Activated T-helper 1 cell treated with anti-CD3 and anti-CD28 coated beads, Interleukin-12 subunit alpha, Interleukin-12 subunit beta, Interleukin-2, Interleukin-4 antibody, amounts not matched to agents 30 ng/mL and 10 ng/mL and 1 ng/mL, durations not matched to agents 14 hours and 24 hours and 36 hours (primary cell): ENCODE results near the gene RUSC1. TPM values are rescaled to one million over a fixed set of nuclear protein-coding genes. Genes with fewer than 3 reads are reported as not detected.
"Not testable (repeated sequence)": the region's sequence is repeated elsewhere in the genome, so short reads cannot be mapped to it uniquely, and the experiment has no call there.

Source experiments
- DNase-seq: peaks from one replicate; pipeline ENCODE4 v3.0.0; 2021; ENCODE audit warnings: low spot score
- H3K27ac Mint-ChIP-seq: one replicate; pipeline ENCODE4 v1.8.0; 2021; ENCODE audit warnings: mild to moderate bottlenecking, mixed read lengths
- H3K27me3 Mint-ChIP-seq: one replicate; pipeline ENCODE4 v1.8.0; 2022; ENCODE audit warnings: mild to moderate bottlenecking, moderate library complexity, mixed read lengths; ENCODE audit not compliant: insufficient read depth
- H3K36me3 Mint-ChIP-seq: one replicate; pipeline ENCODE4 v1.8.0; 2021; ENCODE audit warnings: low read depth, mixed read lengths
- H3K4me1 Mint-ChIP-seq: one replicate; pipeline ENCODE4 v1.8.0; 2021; ENCODE audit warnings: low read depth, mixed read lengths
- H3K4me3 Mint-ChIP-seq: one replicate; pipeline ENCODE4 v1.8.0; 2021; ENCODE audit warnings: mild to moderate bottlenecking, moderate library complexity, mixed read lengths
- H3K9me3 Mint-ChIP-seq: one replicate; pipeline ENCODE4 v1.8.0; 2021; ENCODE audit warnings: mixed read lengths
- intact Hi-C: fragments of 100-400 bp; cut with micrococcal nuclease; formaldehyde crosslinking; loops from one replicate; pipeline ENCODE4 v1.15.1; 2024
- total RNA-seq: library from RNA; stranded (reverse); gene quantifications from 2 replicates; pipeline ENCODE4 v1.2.3, GENCODE V29; 2022

RUSC1 gene
- total RNA-seq, 1 donor from 2014 or later = 28.7 TPM

DNA sequence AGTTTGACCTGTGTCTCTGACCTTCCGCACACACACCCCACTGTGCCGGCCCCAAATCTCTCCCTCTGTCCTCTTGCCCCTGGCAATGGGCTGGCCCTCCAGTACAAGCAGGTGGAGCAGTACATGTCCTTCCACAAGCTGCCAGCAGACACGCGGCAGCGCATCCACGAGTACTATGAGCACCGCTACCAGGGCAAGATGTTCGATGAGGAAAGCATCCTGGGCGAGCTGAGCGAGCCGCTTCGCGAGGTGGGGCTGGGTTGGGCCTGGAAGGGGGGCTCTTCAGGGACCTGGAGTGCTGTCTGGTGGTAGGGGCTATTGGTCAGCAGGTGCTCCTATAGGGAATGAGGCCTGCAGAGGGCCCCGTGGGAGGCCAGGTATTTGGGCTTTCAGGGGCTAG lies 35.6 kb upstream of the RUSC1 start:
- peaks cover under 1% of the 10 kb centered on the region for H3K27me3 Mint-ChIP-seq
- no peaks in the 10 kb centered on the region for H3K4me1 Mint-ChIP-seq
- intact Hi-C loops = no loop called here
- no peak overlapping the region for H3K4me3 Mint-ChIP-seq
- no peaks in the 10 kb centered on the region for H3K9me3 Mint-ChIP-seq
- H3K36me3 Mint-ChIP-seq = no peaks in the 10 kb centered on the region
- DNase-seq = no peak
- no peak overlapping the region for H3K27ac Mint-ChIP-seq

DNA sequence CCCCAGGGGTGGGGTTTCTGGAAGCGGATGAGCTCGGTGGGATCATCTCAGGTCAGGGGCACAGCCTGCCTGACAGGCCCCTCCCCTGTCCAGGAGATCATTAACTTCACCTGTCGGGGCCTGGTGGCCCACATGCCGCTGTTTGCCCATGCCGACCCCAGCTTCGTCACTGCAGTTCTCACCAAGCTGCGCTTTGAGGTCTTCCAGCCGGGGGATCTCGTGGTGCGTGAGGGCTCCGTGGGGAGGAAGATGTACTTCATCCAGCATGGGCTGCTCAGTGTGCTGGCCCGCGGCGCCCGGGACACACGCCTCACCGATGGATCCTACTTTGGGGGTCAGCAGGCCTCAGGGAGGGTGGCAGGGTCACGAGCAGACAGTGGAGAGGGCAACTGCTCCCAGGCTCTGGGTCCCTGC lies 35.1 kb upstream of the RUSC1 start:
- Mint-ChIP-seq H3K9me3 (no peaks in the 10 kb centered on the region), H3K27ac (no peak overlapping the region), H3K4me3 (no peak overlapping the region), H3K27me3 (peaks cover 4% of the 10 kb centered on the region), H3K36me3 (no peaks in the 10 kb centered on the region), H3K4me1 (no peaks in the 10 kb centered on the region)
- DNase-seq = no peak
- intact Hi-C loops = no loop called here

DNA sequence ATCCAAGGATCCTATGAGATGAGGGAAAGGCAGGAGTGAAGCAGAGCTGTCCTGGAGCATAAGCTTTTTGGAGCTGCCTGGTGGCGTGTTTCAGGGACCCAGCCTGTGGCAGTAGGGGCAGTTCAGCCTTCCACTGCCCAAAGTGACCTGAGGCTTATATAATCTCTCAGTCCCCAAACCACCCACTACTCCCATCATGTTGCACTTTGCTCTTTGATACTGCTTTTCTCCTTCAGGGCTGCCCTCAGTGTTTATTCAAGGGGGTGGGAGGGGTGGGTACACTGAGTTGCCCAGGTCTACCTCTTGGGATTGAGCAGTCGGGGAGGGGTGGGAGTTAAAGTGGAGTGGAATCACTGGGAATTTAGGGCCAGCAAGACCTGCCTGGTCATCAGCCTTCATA lies 34.1 kb upstream of the RUSC1 start:
- no peak for DNase-seq
- Mint-ChIP-seq H3K27me3 (peaks cover 6% of the 10 kb centered on the region), H3K4me1 (no peaks in the 10 kb centered on the region), H3K36me3 (no peaks in the 10 kb centered on the region), H3K27ac (no peak overlapping the region), H3K9me3 (no peaks in the 10 kb centered on the region), H3K4me3 (no peak overlapping the region)
- intact Hi-C loops = no loop called here

DNA sequence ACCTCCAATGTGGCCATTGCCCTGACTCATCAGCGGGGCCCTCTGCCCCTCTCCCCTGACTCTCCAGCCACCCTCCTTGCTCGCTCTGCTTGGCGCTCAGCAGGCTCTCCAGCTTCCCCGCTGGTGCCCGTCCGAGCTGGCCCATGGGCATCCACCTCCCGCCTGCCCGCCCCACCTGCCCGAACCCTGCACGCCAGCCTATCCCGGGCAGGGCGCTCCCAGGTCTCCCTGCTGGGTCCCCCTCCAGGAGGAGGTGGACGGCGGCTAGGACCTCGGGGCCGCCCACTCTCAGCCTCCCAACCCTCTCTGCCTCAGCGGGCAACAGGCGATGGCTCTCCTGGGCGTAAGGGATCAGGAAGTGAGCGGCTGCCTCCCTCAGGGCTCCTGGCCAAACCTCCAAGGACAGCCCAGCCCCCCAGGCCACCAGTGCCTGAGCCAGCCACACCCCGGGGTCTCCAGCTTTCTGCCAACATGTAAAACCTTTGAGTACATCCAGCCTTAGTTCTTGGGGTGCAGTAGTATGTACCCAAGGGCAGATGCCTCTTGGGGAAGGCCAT lies 32.6 kb upstream of the RUSC1 start:
- H3K36me3 Mint-ChIP-seq = no peaks in the 10 kb centered on the region
- intact Hi-C loops = no loop called here
- H3K27ac Mint-ChIP-seq = no peak overlapping the region
- H3K9me3 Mint-ChIP-seq = no peaks in the 10 kb centered on the region
- H3K27me3 Mint-ChIP-seq = peaks cover 10% of the 10 kb centered on the region
- no peak for DNase-seq
- H3K4me1 Mint-ChIP-seq = no peaks in the 10 kb centered on the region
- H3K4me3 Mint-ChIP-seq = no peak overlapping the region

DNA sequence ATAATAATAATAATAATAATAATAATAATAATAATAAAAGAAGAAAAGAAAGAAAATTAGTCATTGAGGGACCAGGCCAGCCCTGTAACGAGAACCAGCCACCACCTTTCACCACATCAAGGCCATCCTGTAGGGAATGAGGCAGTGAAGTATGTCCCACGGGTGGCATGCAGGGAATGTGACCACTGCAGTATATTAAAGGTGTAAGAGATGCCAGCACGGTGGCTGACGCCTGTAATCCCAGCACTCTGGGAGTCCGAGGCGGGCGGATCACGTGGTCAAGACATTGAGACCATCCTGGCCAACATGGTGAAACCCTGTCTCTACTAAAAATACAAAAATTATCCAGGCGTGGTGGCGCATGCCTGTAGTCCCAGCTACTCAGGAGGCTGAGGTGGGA lies 29.7 kb upstream of the RUSC1 start:
- intact Hi-C loops, H3K36me3 Mint-ChIP-seq, H3K9me3 Mint-ChIP-seq, H3K4me3 Mint-ChIP-seq, DNase-seq, H3K27ac Mint-ChIP-seq, H3K4me1 Mint-ChIP-seq: not testable (repeated sequence)
- peaks cover 29% of the 10 kb centered on the region for H3K27me3 Mint-ChIP-seq

DNA sequence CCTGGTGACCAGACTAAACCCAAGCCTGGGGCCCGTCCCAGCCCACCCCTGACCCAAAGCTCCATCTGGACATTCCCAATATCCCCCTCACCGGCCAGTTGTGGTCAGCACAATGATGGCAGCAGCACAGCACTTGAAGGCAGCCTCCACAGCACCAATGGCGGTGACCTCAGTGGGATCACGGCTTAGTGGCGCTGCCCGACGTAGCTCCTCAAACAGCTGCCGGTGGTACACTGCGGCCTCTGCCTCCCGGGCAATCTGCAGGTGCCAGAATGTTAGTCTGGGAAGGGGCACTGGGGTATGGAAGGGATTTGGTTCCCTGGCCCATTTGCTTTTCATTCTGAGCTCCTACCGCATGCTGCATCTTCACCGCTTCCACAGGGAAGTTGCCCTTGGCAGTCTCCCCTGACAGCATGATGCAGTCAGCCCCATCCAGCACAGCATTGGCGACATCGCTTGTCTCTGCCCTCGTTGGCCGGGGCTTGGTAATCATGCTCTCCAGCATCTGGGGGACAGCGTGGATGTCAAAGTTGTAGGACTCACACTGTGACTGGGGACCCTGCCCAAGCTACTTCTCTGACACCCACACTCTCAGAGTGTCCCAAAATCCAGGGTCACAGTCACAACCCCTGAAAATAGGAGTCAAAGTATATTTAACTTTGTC lies 27.5 kb upstream of the RUSC1 start:
- H3K9me3 Mint-ChIP-seq = no peaks in the 10 kb centered on the region
- intact Hi-C loops = no loop called here
- peaks cover 34% of the 10 kb centered on the region for H3K27me3 Mint-ChIP-seq
- no peak overlapping the region for H3K27ac Mint-ChIP-seq
- peaks cover 6% of the 10 kb centered on the region for H3K4me1 Mint-ChIP-seq
- H3K36me3 Mint-ChIP-seq = no peaks in the 10 kb centered on the region
- DNase-seq = no peak
- no peak overlapping the region for H3K4me3 Mint-ChIP-seq

DNA sequence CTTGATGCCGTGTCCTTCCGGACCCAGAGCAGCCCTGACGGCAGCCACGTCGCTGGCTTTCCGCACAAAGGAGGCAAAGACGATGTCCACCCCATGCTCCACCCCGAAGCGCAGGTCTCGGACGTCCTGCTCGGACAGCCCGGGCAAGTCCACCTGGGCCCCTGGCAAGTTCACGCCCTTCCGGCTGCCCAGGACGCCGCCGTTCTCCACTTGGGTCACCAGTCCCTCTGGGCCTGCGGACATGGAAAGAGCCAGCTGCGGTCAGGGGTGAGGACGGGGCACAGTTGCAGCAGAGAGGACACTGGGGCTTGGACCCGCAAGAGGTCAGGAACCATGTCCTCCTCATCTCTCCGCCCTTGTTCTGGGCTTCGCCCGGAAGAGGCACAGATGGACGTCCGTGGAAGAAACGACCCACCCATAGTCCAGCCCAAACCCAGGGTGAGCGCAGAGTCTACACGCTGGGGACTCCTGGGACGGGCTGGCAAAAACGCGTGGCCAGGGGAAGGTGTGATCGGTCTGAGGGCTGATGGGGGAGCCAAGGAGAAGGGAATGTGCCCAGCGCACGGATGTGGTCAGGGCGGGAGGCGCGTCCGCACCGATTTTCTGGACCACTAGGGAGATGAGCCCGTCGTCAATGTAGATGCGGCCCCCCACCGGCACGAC lies 26.0 kb upstream of the RUSC1 start:
- Mint-ChIP-seq H3K4me3 (peak overlapping the region; percentile 42), H3K27ac (no peak overlapping the region), H3K4me1 (peaks cover 6% of the 10 kb centered on the region), H3K27me3 (peaks cover 34% of the 10 kb centered on the region), H3K9me3 (no peaks in the 10 kb centered on the region), H3K36me3 (no peaks in the 10 kb centered on the region)
- intact Hi-C loops = no loop called here
- no peak for DNase-seq

DNA sequence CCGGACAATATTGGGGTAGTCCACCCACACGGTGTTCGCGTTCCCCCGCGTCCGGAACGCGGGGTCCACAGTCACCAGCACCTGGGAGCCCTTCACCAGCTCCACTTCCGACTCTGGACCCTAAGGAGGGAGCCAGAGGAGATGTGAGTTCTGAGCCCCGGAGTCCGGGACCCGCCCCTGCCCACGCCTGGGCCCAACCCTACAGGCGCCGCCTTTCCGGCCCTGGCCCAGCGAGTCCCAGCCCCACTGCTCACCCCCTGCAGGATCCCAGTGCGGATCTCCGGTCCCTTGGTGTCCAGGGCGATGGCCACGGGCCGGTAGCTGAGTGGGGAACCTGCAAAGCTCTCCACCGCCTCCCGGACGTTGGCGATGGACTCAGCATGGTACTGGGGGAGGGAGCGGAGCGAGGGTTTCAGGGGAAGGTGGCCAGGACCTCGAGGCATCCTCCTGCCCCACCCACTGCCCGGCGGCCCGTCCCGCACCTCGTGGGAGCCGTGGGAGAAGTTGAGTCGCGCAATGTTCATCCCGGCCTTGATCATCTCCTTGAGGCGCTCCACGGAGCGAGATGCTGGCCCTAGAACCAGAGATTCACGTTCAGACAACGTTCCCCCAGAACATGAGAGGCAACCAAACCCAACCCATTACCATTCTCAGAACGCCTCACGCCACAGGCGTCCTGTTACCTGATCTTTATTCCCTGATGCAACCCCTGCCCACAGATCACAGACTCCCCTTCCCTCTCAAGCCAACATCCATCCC lies 25.3 kb upstream of the RUSC1 start:
- no peaks in the 10 kb centered on the region for H3K36me3 Mint-ChIP-seq
- H3K27ac Mint-ChIP-seq = no peak overlapping the region
- no peak for DNase-seq
- H3K4me1 Mint-ChIP-seq = peaks cover 6% of the 10 kb centered on the region
- no peaks in the 10 kb centered on the region for H3K9me3 Mint-ChIP-seq
- H3K4me3 Mint-ChIP-seq = no peak overlapping the region
- H3K27me3 Mint-ChIP-seq = peaks cover 31% of the 10 kb centered on the region
- intact Hi-C loops = no loop called here

DNA sequence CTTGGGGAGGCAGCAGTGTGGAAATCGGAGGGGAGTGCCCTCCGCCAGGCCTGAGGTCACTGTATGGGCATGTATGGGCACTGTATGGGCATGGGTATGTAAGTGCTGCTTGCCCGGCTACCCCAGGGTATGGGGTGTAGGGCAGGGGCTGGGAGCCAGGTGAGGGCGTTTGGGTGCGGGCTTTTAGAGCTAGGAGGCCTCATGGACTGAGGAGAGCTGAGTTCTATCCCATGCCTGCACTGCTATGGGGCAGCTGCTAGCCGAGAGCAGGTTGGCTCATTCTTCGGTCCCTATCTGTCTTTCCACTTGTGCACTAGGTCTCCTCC lies 24.8 kb upstream of the RUSC1 start:
- intact Hi-C loops = no loop called here
- H3K27me3 Mint-ChIP-seq = peaks cover 30% of the 10 kb centered on the region
- H3K4me1 Mint-ChIP-seq = peaks cover 6% of the 10 kb centered on the region
- H3K36me3 Mint-ChIP-seq = no peaks in the 10 kb centered on the region
- DNase-seq = no peak
- no peaks in the 10 kb centered on the region for H3K9me3 Mint-ChIP-seq
- no peak overlapping the region for H3K4me3 Mint-ChIP-seq
- H3K27ac Mint-ChIP-seq = no peak overlapping the region

DNA sequence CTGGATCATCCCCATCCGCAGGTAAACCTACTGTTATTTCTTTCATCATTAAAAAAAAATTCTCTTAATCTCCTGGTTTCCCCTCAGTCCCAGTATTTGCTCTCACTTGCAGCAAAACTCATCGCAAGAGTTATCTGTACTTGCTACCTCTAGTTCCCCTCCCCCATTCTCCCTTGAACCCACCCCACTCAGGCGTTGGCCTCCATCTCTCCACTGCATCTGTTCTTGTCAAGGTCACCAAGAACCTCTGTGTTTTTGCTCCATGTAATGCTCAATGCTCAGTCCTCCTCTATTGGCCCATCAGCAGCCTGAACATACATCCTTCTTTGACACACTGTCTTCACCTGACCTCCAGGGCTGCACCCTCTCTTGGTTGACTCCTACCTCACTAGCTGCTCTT lies 24.0 kb upstream of the RUSC1 start:
- Mint-ChIP-seq H3K9me3 (no peaks in the 10 kb centered on the region), H3K4me3 (no peak overlapping the region), H3K27ac (no peak overlapping the region), H3K36me3 (no peaks in the 10 kb centered on the region), H3K27me3 (peaks cover 28% of the 10 kb centered on the region), H3K4me1 (peaks cover 6% of the 10 kb centered on the region)
- intact Hi-C loops = no loop called here
- no peak for DNase-seq

DNA sequence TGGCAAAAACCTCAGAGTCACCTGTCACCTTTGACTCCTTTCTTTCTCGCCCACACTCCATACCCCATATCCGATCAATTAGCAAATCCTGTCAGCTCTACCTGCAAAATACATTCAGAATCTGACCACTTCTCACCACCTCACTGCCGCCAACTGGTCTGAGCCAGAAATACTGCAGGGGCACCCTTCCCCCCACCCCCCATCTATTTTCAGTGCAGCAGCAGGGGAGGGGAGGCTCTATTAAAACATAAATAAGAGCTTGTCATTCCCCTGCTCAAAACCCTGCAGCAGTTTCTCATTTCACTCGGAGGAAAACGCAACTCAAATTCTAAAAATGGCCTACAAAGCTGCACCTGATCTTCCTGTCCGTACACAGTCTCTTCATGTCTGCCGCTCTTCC lies 23.3 kb upstream of the RUSC1 start:
- Mint-ChIP-seq H3K36me3 (no peaks in the 10 kb centered on the region), H3K4me3 (no peak overlapping the region), H3K27ac (no peak overlapping the region), H3K4me1 (peaks cover 6% of the 10 kb centered on the region), H3K9me3 (no peaks in the 10 kb centered on the region), H3K27me3 (peaks cover 28% of the 10 kb centered on the region)
- DNase-seq = no peak
- intact Hi-C loops = no loop called here

DNA sequence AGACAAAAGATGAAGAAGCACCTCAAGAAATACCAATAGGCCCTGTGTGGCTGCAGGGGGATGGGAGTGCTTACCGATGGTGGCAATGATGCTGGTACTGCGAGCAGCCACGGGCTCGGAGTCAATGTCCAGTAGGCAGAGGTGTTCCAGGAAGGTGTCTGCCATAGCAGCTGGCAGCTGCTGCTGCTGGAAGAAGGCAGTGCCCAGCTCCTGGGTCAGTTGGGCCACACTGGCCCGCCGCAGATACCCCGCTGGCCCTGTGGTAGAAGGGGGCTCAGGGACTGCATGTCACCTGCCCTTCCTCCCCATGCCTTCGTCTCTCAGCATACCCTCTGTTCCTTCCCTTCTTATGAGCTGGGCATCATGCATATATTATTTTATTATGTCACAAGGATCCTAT lies 20.7 kb upstream of the RUSC1 start:
- Mint-ChIP-seq H3K4me1 (no peaks in the 10 kb centered on the region), H3K27ac (no peak overlapping the region), H3K4me3 (no peak overlapping the region), H3K9me3 (no peaks in the 10 kb centered on the region), H3K36me3 (no peaks in the 10 kb centered on the region), H3K27me3 (peaks cover 12% of the 10 kb centered on the region)
- no peak for DNase-seq
- intact Hi-C loops = no loop called here
